Mammary epithelial cell (primary cell): ENCODE results near the gene RBM45.

Experiments used
- EZH2 ChIP-seq: IDR thresholded peaks from 2 replicates; pipeline ENCODE4 v1.6.1; 2012; ENCODE audit warnings: low read length, inconsistent platforms, borderline replicate concordance
- TF ChIP-seq, protein P1 (sequence below), 2 donors: IDR thresholded peaks in 1 of 2; conservative IDR thresholded peaks in 1 of 2; 2 replicates each; pipeline ENCODE4 v1.5.1; 2011 to 2012; ENCODE audit warnings: inconsistent platforms in 2 of 2, low read length in 2 of 2, mild to moderate bottlenecking in 2 of 2, control low read depth in 1 of 2, low read depth in 1 of 2; ENCODE audit not compliant: insufficient read depth in 1 of 2; ENCODE audit errors: extremely low read depth in 1 of 2

DNA sequence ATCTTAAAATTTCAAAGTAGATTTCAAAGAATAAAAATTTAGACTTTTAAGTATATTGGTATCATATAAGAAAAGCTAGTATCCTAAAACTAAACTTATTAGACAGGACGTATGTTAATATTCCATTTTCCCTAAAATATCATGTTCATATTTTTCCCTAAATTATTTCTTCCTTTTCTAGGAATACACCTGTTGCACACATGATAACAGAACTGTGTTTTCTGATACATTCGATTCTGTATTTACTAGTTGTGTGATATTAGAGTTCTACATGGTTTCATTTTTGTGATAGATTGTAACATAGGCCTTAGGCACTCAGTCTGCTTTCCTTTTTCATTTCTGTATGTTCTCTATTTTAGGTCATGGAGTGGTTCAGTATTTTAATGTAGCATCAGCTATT is 10.9 kb downstream of the RBM45 start:
- TF ChIP-seq, protein P1, sequence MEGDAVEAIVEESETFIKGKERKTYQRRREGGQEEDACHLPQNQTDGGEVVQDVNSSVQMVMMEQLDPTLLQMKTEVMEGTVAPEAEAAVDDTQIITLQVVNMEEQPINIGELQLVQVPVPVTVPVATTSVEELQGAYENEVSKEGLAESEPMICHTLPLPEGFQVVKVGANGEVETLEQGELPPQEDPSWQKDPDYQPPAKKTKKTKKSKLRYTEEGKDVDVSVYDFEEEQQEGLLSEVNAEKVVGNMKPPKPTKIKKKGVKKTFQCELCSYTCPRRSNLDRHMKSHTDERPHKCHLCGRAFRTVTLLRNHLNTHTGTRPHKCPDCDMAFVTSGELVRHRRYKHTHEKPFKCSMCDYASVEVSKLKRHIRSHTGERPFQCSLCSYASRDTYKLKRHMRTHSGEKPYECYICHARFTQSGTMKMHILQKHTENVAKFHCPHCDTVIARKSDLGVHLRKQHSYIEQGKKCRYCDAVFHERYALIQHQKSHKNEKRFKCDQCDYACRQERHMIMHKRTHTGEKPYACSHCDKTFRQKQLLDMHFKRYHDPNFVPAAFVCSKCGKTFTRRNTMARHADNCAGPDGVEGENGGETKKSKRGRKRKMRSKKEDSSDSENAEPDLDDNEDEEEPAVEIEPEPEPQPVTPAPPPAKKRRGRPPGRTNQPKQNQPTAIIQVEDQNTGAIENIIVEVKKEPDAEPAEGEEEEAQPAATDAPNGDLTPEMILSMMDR (conservative IDR thresholded peaks at IDR 0.05 in 1 of 2, IDR thresholded peaks at IDR 0.05 in 1 of 2; ENCODE audit: extremely low read depth in 1 of 2, insufficient read depth in 1 of 2, low read depth in 1 of 2, low read length in 2 of 2), result no peak
- no peak for TF ChIP-seq EZH2
